Measurements from ENCODE around the gene SERPINA12.
A peak's percentile ranks its signal among the peaks of the same experiment; 100 is the strongest.

DNA sequence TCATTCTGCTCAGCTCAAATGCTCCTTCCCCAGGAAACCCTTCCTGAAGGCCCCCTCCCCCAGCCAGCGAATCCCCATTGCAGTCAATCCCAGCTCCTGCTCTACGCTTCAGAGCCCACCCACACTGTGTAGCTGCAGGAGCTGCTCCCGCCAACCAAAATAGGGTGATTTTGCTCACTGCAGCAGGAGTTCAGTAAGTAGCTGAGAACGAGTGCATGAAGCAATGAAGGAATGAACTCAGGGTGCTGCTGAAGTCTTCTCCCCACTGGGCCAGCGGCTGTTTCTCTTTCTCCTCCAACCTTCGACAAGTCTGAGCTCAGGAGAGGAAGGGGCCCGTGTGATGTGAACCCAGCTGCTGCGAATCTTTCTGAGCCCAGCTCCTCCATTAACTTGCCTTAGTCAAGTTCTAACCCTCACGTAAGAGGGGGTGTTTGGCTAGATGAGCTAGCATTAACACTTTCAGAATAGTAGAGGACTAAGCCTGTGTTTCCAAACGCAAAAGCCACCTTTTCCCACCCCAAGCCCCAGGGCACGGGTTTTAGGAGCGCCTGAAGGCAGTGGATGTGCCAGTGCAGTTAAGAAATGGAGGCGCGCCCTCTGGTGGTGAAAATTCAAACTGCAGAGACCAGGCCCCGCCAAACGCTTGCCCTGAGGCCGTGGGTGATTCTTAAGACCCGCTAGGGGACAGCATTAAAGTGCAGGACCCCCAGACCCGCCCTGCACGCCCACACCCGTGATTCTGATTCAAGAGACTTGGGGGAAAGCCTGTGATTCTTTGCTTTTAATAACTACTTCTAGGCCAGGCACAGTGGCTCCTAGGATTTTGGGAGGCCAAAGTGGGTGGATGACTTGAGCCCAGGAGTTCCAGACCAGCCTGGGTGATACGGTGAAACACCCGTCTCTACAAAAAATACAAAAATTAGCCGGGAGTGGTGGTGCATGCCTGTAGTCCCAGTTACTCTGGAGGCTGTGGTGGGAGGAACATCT, 40.0 kb upstream of the SERPINA12 start:
- TF ChIP-seq CTCF (IDR thresholded peaks at IDR 0.05) (peak in 1 of 3 donors; percentile 52), POLR2A (IDR thresholded peaks at IDR 0.05) (no peak)
